ENCODE measurements around the gene LSM14A.
A peak's percentile ranks its signal among the peaks of the same experiment; 100 is the strongest.
"Not testable (repeated sequence)": the region's sequence is repeated elsewhere in the genome, so short reads cannot be mapped to it uniquely, and the experiment has no call there.

The LSM14A gene

GRCh38 chr19:34159541-34159940 is 12.8 kb upstream of the LSM14A start:
- peak; percentile 3 for DNase-seq

GRCh38 chr19:34161902-34162301 is 10.4 kb upstream of the LSM14A start:
- peak; percentile 2 for DNase-seq

- DNase-seq: peak; percentile 25
Observed at GRCh38 chr19:34165295-34165738, 7.0 kb upstream of the LSM14A start.

GRCh38 chr19:34169475-34170199 is 2.7 kb upstream of the LSM14A start:
- DNase-seq: peak; percentile 29

- DNase-seq: no peak
Observed at GRCh38 chr19:34171539-34171876, 796 bp upstream of the LSM14A start.

- no peak for DNase-seq
Observed at GRCh38 chr19:34172661-34173192, 423 bp downstream of the LSM14A start.

GRCh38 chr19:34173193-34173956 is 1.1 kb downstream of the LSM14A start:
- peak; percentile 92 for DNase-seq

- not testable (repeated sequence) for DNase-seq
Observed at GRCh38 chr19:34175173-34175572, 2.9 kb downstream of the LSM14A start.

- no peak for DNase-seq
Observed at GRCh38 chr19:34176581-34176980, 4.3 kb downstream of the LSM14A start.

GRCh38 chr19:34178274-34178610 is 5.9 kb downstream of the LSM14A start:
- no peak for DNase-seq

- DNase-seq: no peak
Observed at GRCh38 chr19:34179066-34179465, 6.8 kb downstream of the LSM14A start.

- no peak for DNase-seq
Observed at GRCh38 chr19:34180273-34180672, 8.0 kb downstream of the LSM14A start.

GRCh38 chr19:34180709-34181108 is 8.4 kb downstream of the LSM14A start:
- no peak for DNase-seq

- DNase-seq: no peak
Observed at GRCh38 chr19:34181111-34181864, 9.0 kb downstream of the LSM14A start.

GRCh38 chr19:34182125-34182524 is 9.8 kb downstream of the LSM14A start:
- DNase-seq: no peak

- DNase-seq: no peak
Observed at GRCh38 chr19:34184880-34185491, 12.7 kb downstream of the LSM14A start.

GRCh38 chr19:34186205-34186604 is 13.9 kb downstream of the LSM14A start:
- no peak for DNase-seq

GRCh38 chr19:34187011-34187410 is 14.7 kb downstream of the LSM14A start:
- no peak for DNase-seq

GRCh38 chr19:34188408-34188807 is 16.1 kb downstream of the LSM14A start:
- no peak for DNase-seq

- no peak for DNase-seq
Observed at GRCh38 chr19:34189199-34189916, 17.1 kb downstream of the LSM14A start.

GRCh38 chr19:34189917-34190425 is 17.7 kb downstream of the LSM14A start:
- DNase-seq: no peak

- no peak for DNase-seq
Observed at GRCh38 chr19:34191355-34191962, 19.2 kb downstream of the LSM14A start.
